Heart left ventricle (tissue), 13 donors: ENCODE data around the gene DDX21.

ENCODE experiments used
- POLR2A ChIP-seq, 2 donors: fragments of 450-650 bp; IDR thresholded peaks; one replicate each; pipeline ENCODE4 v1.6.1; 2017; ENCODE audit warnings: antibody characterized with exemption in 2 of 2, mild to moderate bottlenecking in 2 of 2, moderate library complexity in 2 of 2
- TF ChIP-seq, protein P1 (sequence below), 12 donors: fragments of 200-600 bp; sonication (generic) in 4 of 12; IDR thresholded peaks; one replicate each; pipeline versions ENCODE4 v1.5.0 to v1.8.0; 2018 to 2022; ENCODE audit warnings: antibody characterized with exemption in 12 of 12, mild to moderate bottlenecking in 5 of 12
- donor health status: ischemic (EF 13 %, LVEDD 7.1; RV severe dilation, severe dysfunction).
- donor health status: DM: no; HTN: yes; CAD: no.
- donor health status: DM: no; HTN: no; CAD: no.
- donor health status: ischemic (EF 25% LVEDD 6.9; RV normal size, moderate dysfunction).
- donor health status: ischemic (EF 25% LVEDD 5.7; RV mildly dilated, moderate dysfunction).
- donor health status: ischemic (EF 35%, LVEDD 5.7; RV mildly dilated, moderate dysfunction).
- donor health status: nonischemic (EF 11% LVEDD 7.7; RV severe dilation, severe dysfunction).
- donor health status: DM: yes; HTN: yes; CAD: no.
- donor health status: PGD.
- donor health status: ischemic (EF 29% LVEDD 5.4; RV normal size, mild dysfunction).
- donor health status: nonischemic (EF 23%, LVEDD 6.1; RV moderate dilation, normal function).

DNA sequence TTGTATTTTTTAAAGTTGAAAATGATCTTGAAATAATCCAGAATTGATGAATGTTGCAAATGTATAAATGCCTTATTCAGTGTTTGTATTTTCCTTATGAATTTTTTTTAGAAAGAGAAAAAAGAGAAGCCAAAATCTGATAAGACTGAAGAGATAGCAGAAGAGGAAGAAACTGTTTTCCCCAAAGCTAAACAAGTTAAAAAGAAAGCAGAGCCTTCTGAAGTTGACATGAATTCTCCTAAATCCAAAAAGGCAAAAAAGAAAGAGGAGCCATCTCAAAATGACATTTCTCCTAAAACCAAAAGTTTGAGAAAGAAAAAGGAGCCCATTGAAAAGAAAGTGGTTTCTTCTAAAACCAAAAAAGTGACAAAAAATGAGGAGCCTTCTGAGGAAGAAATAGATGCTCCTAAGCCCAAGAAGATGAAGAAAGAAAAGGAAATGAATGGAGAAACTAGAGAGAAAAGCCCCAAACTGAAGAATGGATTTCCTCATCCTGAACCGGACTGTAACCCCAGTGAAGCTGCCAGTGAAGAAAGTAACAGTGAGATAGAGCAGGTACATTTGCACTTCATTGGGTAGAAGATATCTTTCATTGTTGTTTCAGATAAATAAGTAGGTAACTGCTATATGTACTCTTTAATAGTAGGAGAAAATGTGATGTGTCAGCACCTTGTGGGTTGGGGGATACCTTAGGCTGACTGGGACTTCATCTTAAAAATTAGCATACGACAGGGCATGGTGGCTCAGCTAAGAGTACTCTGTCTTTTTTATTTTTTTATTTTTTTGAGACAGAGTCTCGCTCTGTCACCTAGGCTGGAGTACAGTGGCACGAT, 3.9 kb downstream of the DDX21 start:
- TF ChIP-seq, protein P1, sequence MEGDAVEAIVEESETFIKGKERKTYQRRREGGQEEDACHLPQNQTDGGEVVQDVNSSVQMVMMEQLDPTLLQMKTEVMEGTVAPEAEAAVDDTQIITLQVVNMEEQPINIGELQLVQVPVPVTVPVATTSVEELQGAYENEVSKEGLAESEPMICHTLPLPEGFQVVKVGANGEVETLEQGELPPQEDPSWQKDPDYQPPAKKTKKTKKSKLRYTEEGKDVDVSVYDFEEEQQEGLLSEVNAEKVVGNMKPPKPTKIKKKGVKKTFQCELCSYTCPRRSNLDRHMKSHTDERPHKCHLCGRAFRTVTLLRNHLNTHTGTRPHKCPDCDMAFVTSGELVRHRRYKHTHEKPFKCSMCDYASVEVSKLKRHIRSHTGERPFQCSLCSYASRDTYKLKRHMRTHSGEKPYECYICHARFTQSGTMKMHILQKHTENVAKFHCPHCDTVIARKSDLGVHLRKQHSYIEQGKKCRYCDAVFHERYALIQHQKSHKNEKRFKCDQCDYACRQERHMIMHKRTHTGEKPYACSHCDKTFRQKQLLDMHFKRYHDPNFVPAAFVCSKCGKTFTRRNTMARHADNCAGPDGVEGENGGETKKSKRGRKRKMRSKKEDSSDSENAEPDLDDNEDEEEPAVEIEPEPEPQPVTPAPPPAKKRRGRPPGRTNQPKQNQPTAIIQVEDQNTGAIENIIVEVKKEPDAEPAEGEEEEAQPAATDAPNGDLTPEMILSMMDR (IDR thresholded peaks at IDR 0.05), result no peak
- TF ChIP-seq POLR2A (IDR thresholded peaks at IDR 0.05), result no peak
